GM04503 (cell line): Measurements from ENCODE around the gene RAB40C.

Experiments used
- DNase-seq: peaks from one replicate; pipeline ENCODE4 v3.0.0-alpha.2; 2012; ENCODE audit warnings: low read depth

RAB40C gene

GRCh38 chr16:559411-560203, 30.3 kb upstream of the RAB40C start:
- no peak for DNase-seq

GRCh38 chr16:560204-560700, 29.6 kb upstream of the RAB40C start, which contains the start of gene PRR35:
PRR35 (plus strand) TSS chr16:560394; CDS start chr16:563295, 2,901 bp downstream.
- no peak for DNase-seq

GRCh38 chr16:560701-561412, 29.0 kb upstream of the RAB40C start:
- DNase-seq: no peak

- DNase-seq: no peak
Observed at GRCh38 chr16:561413-561794, 28.5 kb upstream of the RAB40C start.

- no peak for DNase-seq
Observed at GRCh38 chr16:561957-562938, 27.6 kb upstream of the RAB40C start.

GRCh38 chr16:563072-563644, 26.7 kb upstream of the RAB40C start:
- no peak for DNase-seq

GRCh38 chr16:564690-565418, 25.0 kb upstream of the RAB40C start:
- DNase-seq: no peak

- no peak for DNase-seq
Observed at GRCh38 chr16:565419-566330, 24.2 kb upstream of the RAB40C start.

GRCh38 chr16:566475-567372, 23.1 kb upstream of the RAB40C start, which contains the start of gene NHLRC4:
NHLRC4 (plus strand) TSS chr16:567005; CDS start chr16:568048, 1,043 bp downstream.
- no peak for DNase-seq

GRCh38 chr16:567373-568256, 22.3 kb upstream of the RAB40C start:
- no peak for DNase-seq

- no peak for DNase-seq
Observed at GRCh38 chr16:568401-569258, 21.2 kb upstream of the RAB40C start.

GRCh38 chr16:569445-570254, 20.2 kb upstream of the RAB40C start, which contains the start of gene PIGQ:
PIGQ (plus strand) TSS chr16:569968; CDS start chr16:574075, 4,107 bp downstream.
- DNase-seq: no peak

- DNase-seq: no peak
Observed at GRCh38 chr16:572865-573650, 16.8 kb upstream of the RAB40C start.

GRCh38 chr16:574021-574760, 15.7 kb upstream of the RAB40C start:
- no peak for DNase-seq
